GM18508 (cell line): Measurements from ENCODE around the gene PRTN3.

ENCODE experiments used
- ATAC-seq: cut with Tn5 transposase; IDR thresholded peaks from one replicate; pipeline ENCODE4 v1.9.1; 2021; ENCODE audit warnings: moderate number of reproducible peaks; ENCODE audit not compliant: insufficient read depth, unreplicated experiment

The PRTN3 gene

GRCh38 chr19:802498-803098 is 38.2 kb upstream of the PRTN3 start:
- ATAC-seq = no peak

GRCh38 chr19:803099-803561 is 37.7 kb upstream of the PRTN3 start:
- no peak for ATAC-seq

- ATAC-seq = no peak
Measured at GRCh38 chr19:803686-804418, 36.9 kb upstream of the PRTN3 start.

GRCh38 chr19:804419-805165 is 36.2 kb upstream of the PRTN3 start:
- ATAC-seq = no peak

- ATAC-seq = no peak
Measured at GRCh38 chr19:805166-805551, 35.6 kb upstream of the PRTN3 start.

GRCh38 chr19:805600-806550 is 34.9 kb upstream of the PRTN3 start:
- no peak for ATAC-seq

- no peak for ATAC-seq
Measured at GRCh38 chr19:806815-807421, 33.9 kb upstream of the PRTN3 start.

- no peak for ATAC-seq
Measured at GRCh38 chr19:807627-808422, 33.0 kb upstream of the PRTN3 start.

GRCh38 chr19:808423-808775 is 32.4 kb upstream of the PRTN3 start:
- no peak for ATAC-seq

- ATAC-seq = no peak
Measured at GRCh38 chr19:810077-810855, 30.5 kb upstream of the PRTN3 start.

- ATAC-seq = no peak
Measured at GRCh38 chr19:810883-811489, 29.8 kb upstream of the PRTN3 start.

GRCh38 chr19:811506-812048 is 29.2 kb upstream of the PRTN3 start:
- ATAC-seq = no peak

- ATAC-seq = no peak
Measured at GRCh38 chr19:812049-812746, 28.6 kb upstream of the PRTN3 start.

GRCh38 chr19:812747-813218 is 28.0 kb upstream of the PRTN3 start:
- no peak for ATAC-seq

GRCh38 chr19:813219-814151 is 27.3 kb upstream of the PRTN3 start:
- no peak for ATAC-seq
